RCC 7860 (cell line): ENCODE results near the gene SH2D7.
A peak's percentile ranks its signal among the peaks of the same experiment; 100 is the strongest.

ENCODE experiments used
- DNase-seq: peaks from one replicate; pipeline ENCODE4 v3.0.0-alpha.2; 2015; ENCODE audit warnings: low spot score
- FAIRE-seq: peaks from 2 replicates; lab custom pipeline; 2012; peaks lifted over from hg19 to GRCh38; lab: Jason Lieb, UNC

The SH2D7 gene

GRCh38 chr15:78103406-78104118 is 11.2 kb downstream of the SH2D7 start:
- FAIRE-seq (no peak), DNase-seq (no peak)

GRCh38 chr15:78104119-78104479 is 11.7 kb downstream of the SH2D7 start:
- DNase-seq (no peak), FAIRE-seq (no peak)

- no peak for FAIRE-seq
- no peak for DNase-seq
These were observed 12.5 kb downstream of the SH2D7 start for GRCh38 chr15:78104566-78105475.

GRCh38 chr15:78105476-78106241 is 13.3 kb downstream of the SH2D7 start:
- no peak for DNase-seq
- FAIRE-seq = no peak

GRCh38 chr15:78107471-78107870 is 15.1 kb downstream of the SH2D7 start:
- DNase-seq (no peak), FAIRE-seq (no peak)

GRCh38 chr15:78108300-78109084 is 16.1 kb downstream of the SH2D7 start:
- DNase-seq = peak; percentile 60
- FAIRE-seq = no peak

- no peak for FAIRE-seq
- DNase-seq = no peak
These were observed 16.8 kb downstream of the SH2D7 start for GRCh38 chr15:78109156-78109555.

GRCh38 chr15:78110096-78110495 is 17.7 kb downstream of the SH2D7 start:
- no peak for DNase-seq
- FAIRE-seq = no peak

- FAIRE-seq (no peak), DNase-seq (no peak)
These were observed 18.6 kb downstream of the SH2D7 start for GRCh38 chr15:78110916-78111475.

GRCh38 chr15:78111788-78112187 is 19.4 kb downstream of the SH2D7 start:
- no peak for DNase-seq

GRCh38 chr15:78112551-78112950 is 20.2 kb downstream of the SH2D7 start:
- no peak for DNase-seq
- FAIRE-seq = no peak

More at GRCh38 chr15:78111788-78112187, 19.4 kb downstream of the SH2D7 start:
- no peak for FAIRE-seq

- DNase-seq = no peak
- no peak for FAIRE-seq
These were observed 28.2 kb downstream of the SH2D7 start for GRCh38 chr15:78120523-78120922.

GRCh38 chr15:78125267-78125666 is 32.9 kb downstream of the SH2D7 start:
- FAIRE-seq (no peak), DNase-seq (no peak)

GRCh38 chr15:78127882-78128281 is 35.5 kb downstream of the SH2D7 start:
- DNase-seq (no peak), FAIRE-seq (no peak)

GRCh38 chr15:78129077-78129750 is 36.9 kb downstream of the SH2D7 start:
- FAIRE-seq = no peak
- DNase-seq = no peak

GRCh38 chr15:78129751-78130287 is 37.5 kb downstream of the SH2D7 start:
- DNase-seq (no peak), FAIRE-seq (no peak)

- FAIRE-seq = no peak
- no peak for DNase-seq
These were observed 38.3 kb downstream of the SH2D7 start for GRCh38 chr15:78130466-78131294.

GRCh38 chr15:78131295-78132061 is 39.1 kb downstream of the SH2D7 start, which contains the start of gene CIB2:
Gene CIB2 (minus strand): TSS chr15:78131445. CDS start chr15:78131215, 230 bp downstream.
- peak; percentile 37 for DNase-seq
- no peak for FAIRE-seq
